GM21619 (cell line): ENCODE measurements around the gene KCNV2.
"Not testable (repeated sequence)": the region's sequence is repeated elsewhere in the genome, so short reads cannot be mapped to it uniquely, and the experiment has no call there.

Experiments used
- ATAC-seq: cut with Tn5 transposase; IDR thresholded peaks from one replicate; pipeline ENCODE4 v1.9.1; 2021; ENCODE audit not compliant: unreplicated experiment

Gene KCNV2

DNA sequence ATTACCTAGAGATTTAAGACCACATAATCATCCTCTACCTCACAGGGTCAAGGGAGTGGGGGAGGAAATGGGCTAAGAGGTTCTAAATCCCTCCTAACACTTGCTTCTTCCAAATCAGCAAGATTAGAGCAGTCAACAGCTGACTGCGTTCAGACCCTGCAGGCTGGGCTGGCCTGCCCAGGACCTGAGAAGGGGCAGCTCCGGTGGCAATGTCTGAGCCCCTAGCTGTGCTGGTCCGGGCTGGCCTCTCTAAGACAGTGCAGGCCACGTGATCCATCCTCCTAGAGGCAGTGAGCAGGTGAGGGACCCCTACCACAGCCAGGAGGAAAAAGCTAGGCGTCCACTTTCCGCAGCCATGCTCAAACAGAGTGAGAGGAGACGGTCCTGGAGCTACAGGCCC lies at the start of gene KCNV2:
TSS of gene KCNV2 (plus strand) at position 126 of the 400 bp plus-strand sequence. CDS start at position 356, 230 bp downstream.
- ATAC-seq, result no peak

- ATAC-seq, result no peak
Measured at GRCh38 chr9:2673161-2673560, 44.1 kb upstream of the KCNV2 start.

DNA sequence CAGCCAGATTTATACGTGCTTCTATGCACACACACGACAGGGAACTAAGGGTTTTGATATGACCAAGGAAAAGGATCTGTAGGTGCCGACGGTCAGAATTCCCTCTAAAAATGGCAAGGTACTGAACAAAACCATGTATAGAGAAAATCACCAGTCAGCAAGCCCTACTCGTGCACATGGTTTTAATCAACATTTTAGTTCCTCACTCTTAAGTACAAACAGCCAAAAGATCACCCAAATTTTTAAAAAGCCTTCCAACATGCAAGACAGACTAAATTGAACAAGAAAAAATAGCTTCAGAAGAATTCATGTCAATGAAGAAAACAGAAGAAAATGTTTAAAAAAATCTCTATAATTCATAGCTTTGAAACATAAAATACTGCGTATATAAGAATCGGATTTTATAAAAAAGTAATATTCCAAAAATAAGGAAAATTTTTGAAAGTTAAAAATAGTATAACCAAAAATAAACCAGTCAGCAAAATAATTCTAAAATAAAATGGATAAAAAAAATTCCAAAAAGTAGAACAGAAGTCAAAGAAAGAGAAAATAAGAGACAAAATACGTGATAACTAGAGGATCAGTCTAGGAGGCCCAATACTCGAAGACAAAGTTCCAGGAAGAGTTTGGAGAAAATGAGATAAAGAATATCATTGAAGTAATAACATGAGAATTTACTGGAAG lies 43.0 kb upstream of the KCNV2 start:
- ATAC-seq, result no peak

DNA sequence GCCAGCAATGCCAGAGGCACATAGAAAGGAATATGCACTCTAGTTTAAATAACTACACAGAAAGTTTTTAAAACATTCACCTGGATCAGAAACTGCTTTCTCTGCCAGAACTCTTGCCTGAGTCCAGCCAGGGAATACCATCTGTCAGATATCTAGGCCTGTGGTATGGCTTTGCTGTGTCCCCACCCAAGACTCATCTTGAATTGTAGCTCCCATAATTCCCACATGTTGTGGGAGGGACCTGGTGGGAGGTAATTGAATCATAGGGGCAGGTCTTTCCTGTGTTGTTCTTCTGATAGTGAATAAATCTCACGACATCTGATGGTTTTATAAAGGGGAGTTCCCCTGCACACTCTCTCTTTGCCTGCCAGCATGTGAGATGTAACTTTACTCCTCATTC lies 41.5 kb upstream of the KCNV2 start:
- ATAC-seq, result no peak

GRCh38 chr9:2676466-2676865 lies 40.8 kb upstream of the KCNV2 start:
- no peak for ATAC-seq

DNA sequence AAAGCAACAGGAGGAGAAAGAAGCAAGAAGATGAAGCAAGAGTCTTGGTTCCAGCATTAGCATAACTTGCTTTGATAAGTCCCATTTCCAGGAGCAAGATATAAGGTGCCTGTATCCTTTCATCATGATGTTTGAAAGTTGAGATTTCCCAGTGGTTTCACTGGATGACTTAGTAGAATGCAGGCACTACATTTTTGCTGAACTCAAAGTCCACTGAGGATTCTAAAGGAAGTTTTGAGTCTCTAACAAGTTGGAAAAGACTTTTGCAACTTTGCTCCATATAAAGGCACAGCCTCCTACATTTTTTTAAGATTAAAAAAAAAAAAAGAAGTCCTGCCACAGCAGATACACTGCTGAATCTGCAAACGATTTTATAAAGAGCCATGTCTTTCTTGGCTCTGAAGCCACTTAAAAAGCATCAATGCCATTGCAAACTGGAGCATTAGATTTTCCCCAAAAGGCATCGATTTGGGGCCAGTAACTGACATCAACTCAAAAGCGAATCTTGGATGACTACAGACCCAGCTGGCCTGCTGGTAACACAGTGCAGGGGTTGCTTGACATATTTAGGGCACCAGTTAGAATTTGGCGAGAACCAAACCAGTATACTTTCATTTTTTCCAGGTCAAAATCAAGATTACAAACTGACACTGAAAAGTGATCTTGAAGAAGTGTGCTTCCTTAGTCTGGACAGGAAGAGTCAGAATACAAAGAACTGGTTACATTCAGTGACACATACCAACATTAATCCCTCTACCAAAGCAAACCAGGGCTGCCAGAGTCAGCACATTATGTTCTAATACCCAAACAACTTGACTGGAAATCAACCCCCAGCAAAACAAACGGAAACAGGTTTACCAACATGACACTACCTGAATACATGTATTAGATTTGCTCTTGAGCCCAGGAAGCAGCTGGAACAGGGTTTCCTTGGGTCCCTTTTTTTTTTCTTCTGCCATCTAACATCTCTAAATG lies 39.1 kb upstream of the KCNV2 start:
- no peak for ATAC-seq

- ATAC-seq, result no peak
Measured at GRCh38 chr9:2679011-2679410, 38.3 kb upstream of the KCNV2 start.

DNA sequence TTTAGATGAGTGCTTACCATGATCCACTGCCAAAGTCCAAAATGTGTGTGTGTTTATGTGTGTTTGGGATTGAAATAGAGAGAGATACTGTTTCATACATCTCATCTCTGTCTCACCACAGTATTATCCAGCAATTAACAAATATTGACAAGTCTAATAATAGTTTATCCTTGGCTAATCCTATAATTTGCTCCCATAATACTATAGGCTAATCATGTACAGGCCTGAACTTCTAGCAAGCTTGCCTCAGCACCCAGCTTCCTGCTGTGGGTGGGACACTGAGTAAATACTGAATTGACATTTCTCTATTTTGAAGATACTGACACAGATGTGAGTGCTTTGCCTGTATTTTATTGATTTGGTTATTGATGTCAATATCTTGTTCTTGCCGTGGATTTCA lies 35.3 kb upstream of the KCNV2 start:
- no peak for ATAC-seq

- no peak for ATAC-seq
Measured at GRCh38 chr9:2686911-2687310, 30.4 kb upstream of the KCNV2 start.

DNA sequence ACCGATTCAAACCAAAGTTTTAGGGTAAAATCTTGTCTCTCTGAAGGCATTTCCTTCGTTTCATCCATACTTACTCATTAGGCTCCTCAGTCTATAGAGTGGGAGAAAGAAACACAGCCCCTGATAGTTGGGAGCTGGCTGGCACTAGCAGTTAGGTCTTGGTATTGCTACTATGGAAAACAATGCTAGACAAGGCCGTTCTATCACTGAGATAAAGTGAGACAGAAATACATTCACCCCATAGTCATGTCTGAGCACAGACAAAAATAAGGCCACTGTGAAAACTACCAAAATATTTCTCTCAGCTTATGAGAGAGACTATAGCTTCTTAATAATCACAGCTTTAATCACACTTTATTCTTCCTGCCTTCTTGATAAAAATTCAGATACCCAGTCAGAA lies 28.7 kb upstream of the KCNV2 start:
- ATAC-seq, result no peak

DNA sequence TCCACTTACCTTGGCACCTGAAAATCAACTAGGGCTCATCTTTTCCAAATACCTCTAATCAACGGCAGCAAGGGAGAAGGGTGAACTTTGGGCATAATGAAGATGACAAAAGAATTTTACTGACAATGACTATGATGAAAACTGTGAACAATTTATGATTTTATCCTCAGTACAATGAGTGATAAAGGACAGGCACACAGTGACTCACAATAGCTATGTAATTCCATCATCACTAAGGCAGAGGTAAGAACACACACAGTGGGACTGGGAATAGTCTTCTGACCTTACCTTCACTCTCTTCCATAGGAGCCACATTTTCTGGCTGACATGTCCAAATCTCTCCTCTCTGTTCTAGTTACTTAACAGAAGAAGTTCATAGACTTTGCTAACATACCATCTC lies 26.1 kb upstream of the KCNV2 start:
- no peak for ATAC-seq

DNA sequence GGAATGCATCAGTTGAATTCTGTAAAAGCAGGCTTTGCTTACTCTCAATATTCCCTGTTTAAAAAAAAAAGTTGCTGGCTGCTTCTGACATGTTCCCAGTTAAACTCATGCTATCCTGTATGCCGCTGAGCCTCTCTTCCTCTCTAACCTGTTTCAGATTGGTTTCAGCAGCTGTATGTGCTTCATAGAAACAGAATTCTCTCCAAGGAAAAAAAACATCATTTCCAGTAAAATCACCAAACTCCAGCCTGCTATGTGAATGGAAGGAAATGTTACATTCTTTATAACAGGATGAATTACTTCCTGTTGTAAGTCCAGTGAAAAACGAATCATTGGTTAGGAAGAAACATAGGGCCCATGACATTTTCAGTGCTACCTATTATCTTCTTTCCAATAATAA lies 25.7 kb upstream of the KCNV2 start:
- ATAC-seq, result no peak

- ATAC-seq, result no peak
Measured at GRCh38 chr9:2693056-2693455, 24.3 kb upstream of the KCNV2 start.

DNA sequence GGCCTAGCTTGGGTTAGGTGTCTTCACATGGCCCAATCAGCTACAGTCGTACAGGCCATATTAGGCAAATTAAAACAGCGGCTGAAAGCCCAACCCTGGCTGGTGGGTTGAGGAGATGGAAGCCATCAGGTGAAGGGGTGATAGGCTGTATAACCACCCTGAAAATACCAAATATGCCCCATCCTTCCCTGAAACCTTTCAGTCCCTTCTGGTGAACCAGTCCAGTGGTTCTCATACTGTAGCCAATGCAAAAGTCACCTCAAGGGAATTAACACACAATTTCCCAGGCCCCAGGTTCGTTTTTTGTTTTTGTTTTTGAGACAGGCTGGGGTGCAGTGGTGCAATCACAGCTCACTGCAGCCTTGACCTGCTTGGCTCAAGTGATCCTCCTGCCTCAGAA lies 19.8 kb upstream of the KCNV2 start:
- peak; percentile 87 for ATAC-seq

GRCh38 chr9:2700398-2700797 lies 16.9 kb upstream of the KCNV2 start:
- ATAC-seq, result no peak

- no peak for ATAC-seq
Measured at GRCh38 chr9:2700909-2701550, 16.3 kb upstream of the KCNV2 start.

DNA sequence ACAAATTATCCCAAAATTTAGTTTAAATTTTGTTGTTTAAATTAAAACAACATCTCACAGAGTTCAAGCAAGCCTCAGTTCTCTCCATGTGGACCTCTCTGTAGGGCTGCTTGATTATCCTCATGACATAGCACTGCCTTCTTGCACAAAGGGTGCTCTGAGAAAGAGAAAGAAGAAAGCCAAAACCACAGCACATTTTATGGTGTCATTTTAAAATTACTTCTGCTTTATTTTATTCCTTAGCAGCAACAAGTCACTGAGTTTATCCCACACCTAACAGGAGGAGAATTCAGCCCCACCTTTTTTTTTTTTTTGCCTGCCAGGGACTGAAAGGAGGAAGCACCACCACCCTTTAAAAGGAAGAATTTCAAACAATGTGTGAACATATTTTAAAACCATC lies 12.8 kb upstream of the KCNV2 start:
- no peak for ATAC-seq

DNA sequence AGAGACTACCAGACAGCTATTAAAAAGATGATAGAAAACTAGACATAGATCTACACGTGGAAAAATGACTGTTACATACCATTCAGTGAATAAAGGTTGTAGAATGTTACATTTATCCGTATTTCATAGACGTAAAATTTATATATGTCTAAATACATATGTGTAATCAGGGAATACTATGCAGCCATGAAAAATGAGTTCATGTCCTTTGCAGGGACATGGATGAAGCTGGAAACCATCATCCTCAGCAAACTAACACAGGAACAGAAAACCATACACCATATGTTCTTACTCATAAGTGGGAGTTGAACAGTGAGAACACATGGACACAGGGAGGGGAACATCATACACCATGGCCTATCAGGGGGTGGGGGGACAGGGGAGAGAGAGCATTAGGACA lies 10.1 kb upstream of the KCNV2 start:
- not testable (repeated sequence) for ATAC-seq

DNA sequence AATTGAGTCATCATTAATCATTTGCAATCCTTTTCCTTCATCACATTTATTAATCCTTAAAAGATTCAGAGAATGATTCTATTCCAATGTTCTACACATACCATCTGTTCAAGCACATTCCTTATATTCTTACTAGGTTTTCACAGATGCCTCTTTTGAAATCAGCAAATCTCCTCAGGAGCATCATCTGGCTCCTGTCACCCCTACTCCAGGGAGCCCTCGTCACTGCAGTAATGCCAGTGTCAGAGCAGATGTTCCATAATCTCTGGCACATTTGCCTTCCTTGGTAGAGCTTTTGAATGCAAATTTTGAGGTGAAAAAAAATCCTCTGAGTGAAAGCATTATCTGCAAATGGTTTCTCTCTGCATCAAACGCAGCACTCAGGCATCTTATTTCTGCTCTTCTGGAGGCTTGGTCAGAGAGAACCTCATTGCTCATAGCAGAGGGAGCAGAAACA lies 7.6 kb upstream of the KCNV2 start:
- ATAC-seq, result peak; percentile 56

- ATAC-seq, result no peak
Measured at GRCh38 chr9:2711716-2712115, 5.6 kb upstream of the KCNV2 start.

- no peak for ATAC-seq
Measured at GRCh38 chr9:2718001-2718697, 839 bp downstream of the KCNV2 start.
